T-helper 2 cell treated with Interferon-gamma antibody and Interleukin-4, amounts not matched to agents 5 μg/mL and 100 μg/mL, for 36 hours (primary cell): ENCODE results near the gene CYP2A6.
"Not testable (repeated sequence)": the region's sequence is repeated elsewhere in the genome, so short reads cannot be mapped to it uniquely, and the experiment has no call there.

Experiments
- DNase-seq: peaks from one replicate; pipeline ENCODE4 v3.0.0; 2021; ENCODE audit warnings: low spot score
- H3K27ac Mint-ChIP-seq: one replicate; pipeline ENCODE4 v1.8.0; 2021; ENCODE audit warnings: mild to moderate bottlenecking, mixed read lengths
- H3K27me3 Mint-ChIP-seq: one replicate; pipeline ENCODE4 v1.8.0; 2021; ENCODE audit warnings: low read depth, mixed read lengths
- H3K36me3 Mint-ChIP-seq: one replicate; pipeline ENCODE4 v1.8.0; 2021; ENCODE audit warnings: low read depth, mixed read lengths
- H3K4me1 Mint-ChIP-seq: one replicate; pipeline ENCODE4 v1.8.0; 2021; ENCODE audit warnings: low read depth, mixed read lengths
- H3K4me3 Mint-ChIP-seq: one replicate; pipeline ENCODE4 v1.8.0; 2022; ENCODE audit warnings: mild to moderate bottlenecking, moderate library complexity, mixed read lengths
- H3K9me3 Mint-ChIP-seq: one replicate; pipeline ENCODE4 v1.8.0; 2021; ENCODE audit warnings: mixed read lengths

The CYP2A6 gene

DNA sequence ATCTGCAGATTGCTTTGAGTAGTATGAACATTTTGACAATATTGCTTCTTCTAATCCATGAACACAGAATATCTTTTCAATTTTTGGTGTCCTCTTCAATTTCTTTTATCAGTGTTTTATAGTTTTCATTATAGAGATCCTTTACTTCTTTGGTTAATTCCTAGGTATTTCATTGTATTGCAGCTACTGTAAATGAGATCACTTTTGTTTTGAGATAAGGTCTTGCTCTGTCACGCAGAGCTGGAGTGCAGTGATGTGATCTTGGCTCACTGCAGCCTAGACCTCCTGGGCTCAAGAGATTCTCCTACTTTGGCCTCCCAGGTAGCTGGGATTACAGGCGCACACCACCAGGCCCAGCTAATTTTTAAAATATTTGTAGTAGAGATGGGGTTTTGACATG is 22.0 kb upstream of the CYP2A6 start:
- peaks cover 4% of the 10 kb centered on the region for H3K4me1 Mint-ChIP-seq
- no peak overlapping the region for H3K4me3 Mint-ChIP-seq
- no peaks in the 10 kb centered on the region for H3K36me3 Mint-ChIP-seq
- H3K27ac Mint-ChIP-seq = no peak overlapping the region
- no peak for DNase-seq
- peaks cover 3% of the 10 kb centered on the region for H3K9me3 Mint-ChIP-seq
- H3K27me3 Mint-ChIP-seq = peaks cover 46% of the 10 kb centered on the region

GRCh38 chr19:40867701-40868100 is 17.5 kb upstream of the CYP2A6 start:
- Mint-ChIP-seq H3K9me3 (no peaks in the 10 kb centered on the region), H3K27ac (no peak overlapping the region), H3K4me3 (no peak overlapping the region), H3K36me3 (no peaks in the 10 kb centered on the region), H3K4me1 (no peaks in the 10 kb centered on the region), H3K27me3 (peaks cover 39% of the 10 kb centered on the region)
- no peak for DNase-seq

GRCh38 chr19:40864739-40865496 is 14.7 kb upstream of the CYP2A6 start:
- H3K4me1 Mint-ChIP-seq, DNase-seq, H3K27ac Mint-ChIP-seq, H3K4me3 Mint-ChIP-seq, H3K36me3 Mint-ChIP-seq, H3K9me3 Mint-ChIP-seq: not testable (repeated sequence)
- H3K27me3 Mint-ChIP-seq = peaks cover 18% of the 10 kb centered on the region

GRCh38 chr19:40862785-40863184 is 12.5 kb upstream of the CYP2A6 start:
- Mint-ChIP-seq H3K4me1 (no peaks in the 10 kb centered on the region), H3K27ac (no peak overlapping the region), H3K9me3 (no peaks in the 10 kb centered on the region), H3K4me3 (no peak overlapping the region), H3K36me3 (no peaks in the 10 kb centered on the region), H3K27me3 (peaks cover 10% of the 10 kb centered on the region)
- no peak for DNase-seq

DNA sequence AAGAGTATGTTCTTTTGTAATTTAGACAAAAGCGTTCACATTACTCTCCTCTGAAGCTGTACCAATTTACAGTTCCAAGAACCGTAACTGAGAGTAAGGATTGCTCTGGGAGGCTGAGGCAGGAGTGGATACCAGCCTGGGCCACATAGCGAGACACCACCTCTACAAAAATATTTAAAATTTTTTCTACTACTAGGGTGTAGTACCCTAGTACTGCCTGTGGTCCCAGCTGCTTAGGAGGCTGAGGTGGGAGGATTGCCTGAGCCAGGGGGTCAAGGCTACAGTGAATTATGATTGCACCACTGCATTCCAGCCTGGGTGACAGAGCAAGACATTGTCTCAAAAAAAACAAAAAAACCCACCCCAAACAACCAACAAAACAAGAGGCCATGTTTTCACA is 12.1 kb upstream of the CYP2A6 start:
- no peak for DNase-seq
- Mint-ChIP-seq H3K4me1 (no peaks in the 10 kb centered on the region), H3K27me3 (peaks cover 8% of the 10 kb centered on the region), H3K36me3 (no peaks in the 10 kb centered on the region), H3K9me3 (no peaks in the 10 kb centered on the region), H3K4me3 (no peak overlapping the region), H3K27ac (no peak overlapping the region)

- Mint-ChIP-seq H3K27ac (no peak overlapping the region), H3K9me3 (no peaks in the 10 kb centered on the region), H3K4me1 (no peaks in the 10 kb centered on the region), H3K27me3 (peaks cover 3% of the 10 kb centered on the region), H3K36me3 (no peaks in the 10 kb centered on the region), H3K4me3 (no peak overlapping the region)
- DNase-seq = no peak
Measured at GRCh38 chr19:40858109-40858508, 7.9 kb upstream of the CYP2A6 start.

- not testable (repeated sequence) for H3K27ac Mint-ChIP-seq, DNase-seq, H3K36me3 Mint-ChIP-seq, H3K4me1 Mint-ChIP-seq, H3K9me3 Mint-ChIP-seq, H3K4me3 Mint-ChIP-seq
- peaks cover 37% of the 10 kb centered on the region for H3K27me3 Mint-ChIP-seq
Measured at GRCh38 chr19:40852467-40853152, 2.4 kb upstream of the CYP2A6 start.

DNA sequence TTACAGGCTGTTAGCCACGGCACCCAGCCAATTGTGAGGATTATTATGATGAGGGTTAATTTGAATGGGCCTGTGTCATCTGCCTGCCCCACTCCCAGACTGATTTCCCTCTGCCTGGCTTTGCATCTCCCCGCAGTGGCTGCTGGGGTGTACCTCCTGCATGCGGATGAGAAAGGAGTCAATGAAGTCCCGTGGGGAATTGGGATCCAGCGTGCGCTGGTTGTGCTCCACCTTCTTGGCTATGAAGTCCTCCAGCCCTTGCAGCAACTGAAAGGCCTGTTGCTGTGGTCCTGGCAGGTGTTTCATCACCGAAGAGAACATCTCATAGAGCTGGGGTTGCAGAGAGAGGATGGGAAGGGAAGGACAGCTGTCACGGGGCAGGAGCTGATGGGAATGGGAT is 3.5 kb downstream of the CYP2A6 start:
- not testable (repeated sequence) for DNase-seq, H3K36me3 Mint-ChIP-seq, H3K4me3 Mint-ChIP-seq, H3K27ac Mint-ChIP-seq, H3K9me3 Mint-ChIP-seq
- peaks cover 15% of the 10 kb centered on the region for H3K4me1 Mint-ChIP-seq
- H3K27me3 Mint-ChIP-seq = peaks cover 56% of the 10 kb centered on the region

DNA sequence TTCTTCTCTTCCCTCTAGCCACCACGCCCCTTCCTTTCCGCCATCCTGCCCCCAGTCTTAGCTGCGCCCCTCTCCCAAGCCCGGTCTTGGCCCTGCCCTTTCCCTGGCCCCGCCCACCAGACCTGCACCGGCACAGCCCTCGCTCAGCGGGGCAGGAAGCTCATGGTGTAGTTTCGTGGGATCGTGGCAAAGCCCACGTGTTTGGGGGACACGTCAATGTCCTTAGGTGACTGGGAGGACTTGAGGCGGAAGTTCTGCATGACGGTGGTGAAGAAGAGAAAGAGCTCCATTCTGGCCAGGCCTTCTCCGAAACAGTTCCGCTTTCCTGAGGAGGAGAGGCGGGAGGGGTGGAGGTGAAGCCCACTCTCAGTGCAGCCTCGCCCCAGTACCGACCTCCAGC is 6.6 kb downstream of the CYP2A6 start:
- Mint-ChIP-seq H3K4me1 (peaks cover 11% of the 10 kb centered on the region), H3K27ac (peak overlapping the region; percentile 72), H3K4me3 (peak overlapping the region; percentile 53), H3K27me3 (peaks cover 46% of the 10 kb centered on the region)
- H3K36me3 Mint-ChIP-seq, H3K9me3 Mint-ChIP-seq: not testable (repeated sequence)
- DNase-seq = peak; percentile 51

DNA sequence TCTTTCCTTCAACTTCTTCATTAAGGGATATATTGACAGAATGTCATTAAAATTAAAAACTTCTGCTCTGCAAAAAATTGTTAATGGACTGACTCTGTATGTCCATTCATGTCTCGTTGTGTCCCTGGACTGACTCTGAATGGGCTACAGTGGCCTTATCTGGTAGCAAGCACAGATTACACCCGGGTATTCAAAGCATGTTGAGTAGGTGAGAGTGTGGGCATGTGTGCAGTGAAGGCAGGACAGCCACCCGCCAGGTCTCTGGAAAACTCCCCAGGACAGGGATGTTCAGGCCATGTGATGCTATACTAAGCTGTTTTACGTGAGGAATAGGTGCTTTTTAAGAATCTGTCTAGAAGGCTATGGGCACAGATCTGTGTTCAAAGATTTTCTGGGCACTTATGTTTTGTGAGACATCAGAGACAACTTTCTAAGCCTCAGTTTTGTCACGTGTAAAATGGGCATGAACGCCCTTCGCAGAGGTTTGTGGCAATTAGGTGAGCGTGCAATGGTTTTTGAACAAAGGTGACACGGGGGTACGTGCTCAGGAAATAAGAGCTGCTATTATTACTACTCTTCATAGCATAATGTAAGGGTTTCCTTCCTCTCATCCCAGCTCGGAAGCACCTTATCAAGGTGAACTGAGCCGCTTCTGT is 7.1 kb downstream of the CYP2A6 start:
- Mint-ChIP-seq H3K27ac (peak overlapping the region; percentile 72), H3K27me3 (peaks cover 44% of the 10 kb centered on the region), H3K4me1 (peaks cover 11% of the 10 kb centered on the region), H3K4me3 (peak overlapping the region; percentile 53)
- DNase-seq, H3K36me3 Mint-ChIP-seq, H3K9me3 Mint-ChIP-seq: not testable (repeated sequence)

DNA sequence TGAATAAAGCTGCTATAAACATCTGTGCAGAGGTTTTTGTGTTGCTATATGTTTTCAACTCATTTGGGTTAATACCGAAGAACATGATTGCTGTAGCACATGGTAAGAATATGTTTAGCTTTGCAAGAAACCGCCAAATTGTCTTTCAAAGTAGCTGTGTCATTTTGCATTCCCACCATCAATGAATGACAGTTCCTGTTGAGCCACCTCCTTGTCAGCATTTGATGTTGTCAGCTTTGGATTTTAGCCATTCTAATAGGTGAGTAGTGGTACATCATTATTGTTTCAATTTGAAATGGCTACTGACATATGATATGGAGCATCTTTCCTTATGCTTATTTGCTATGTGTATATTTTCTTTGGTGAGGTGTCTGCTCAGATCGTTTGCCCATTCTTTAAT is 8.2 kb downstream of the CYP2A6 start:
- not testable (repeated sequence) for DNase-seq
- H3K27me3 Mint-ChIP-seq = peaks cover 33% of the 10 kb centered on the region

DNA sequence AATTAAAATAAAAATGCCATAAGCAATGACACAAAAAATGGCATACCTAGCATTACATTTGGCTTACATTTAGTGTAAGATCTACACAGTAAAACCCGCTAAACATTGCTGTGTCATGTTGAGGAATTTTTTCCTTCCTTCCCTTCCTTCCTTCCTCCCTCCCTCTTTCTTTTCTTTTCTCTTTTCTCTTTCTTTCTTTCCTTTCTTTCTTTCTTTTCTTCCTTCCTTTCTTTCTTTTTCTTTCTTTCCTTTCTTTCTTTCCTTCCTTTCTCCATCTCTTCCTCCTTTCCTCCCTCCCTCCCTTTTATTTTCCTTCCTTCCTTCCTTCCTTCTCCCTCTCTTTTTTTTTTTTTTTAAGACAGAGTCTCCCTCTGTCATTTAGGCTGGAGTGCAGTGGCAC is 11.8 kb downstream of the CYP2A6 start:
- not testable (repeated sequence) for H3K4me1 Mint-ChIP-seq, H3K9me3 Mint-ChIP-seq, H3K36me3 Mint-ChIP-seq, H3K4me3 Mint-ChIP-seq, H3K27ac Mint-ChIP-seq, DNase-seq
- peaks cover 25% of the 10 kb centered on the region for H3K27me3 Mint-ChIP-seq

More for the DNA sequence above, 8.2 kb downstream of the CYP2A6 start:
- not testable (repeated sequence) for H3K9me3 Mint-ChIP-seq, H3K4me3 Mint-ChIP-seq, H3K27ac Mint-ChIP-seq, H3K36me3 Mint-ChIP-seq
- H3K4me1 Mint-ChIP-seq = peaks cover 11% of the 10 kb centered on the region

GRCh38 chr19:40836754-40837429 is 13.4 kb downstream of the CYP2A6 start:
- Mint-ChIP-seq H3K27ac (no peak overlapping the region), H3K27me3 (peaks cover 24% of the 10 kb centered on the region), H3K4me1 (peaks cover 7% of the 10 kb centered on the region), H3K4me3 (no peak overlapping the region), H3K9me3 (no peaks in the 10 kb centered on the region), H3K36me3 (no peaks in the 10 kb centered on the region)
- DNase-seq = no peak
